Measurements from ENCODE around the gene CDCA5. TPM values are rescaled to one million over a fixed set of nuclear protein-coding genes. Genes with fewer than 3 reads are reported as not detected.

The CDCA5 gene
- total RNA-seq, 3 donors from 2014 or later: 0.96 to 1.2 (median 0.98) TPM

DNA sequence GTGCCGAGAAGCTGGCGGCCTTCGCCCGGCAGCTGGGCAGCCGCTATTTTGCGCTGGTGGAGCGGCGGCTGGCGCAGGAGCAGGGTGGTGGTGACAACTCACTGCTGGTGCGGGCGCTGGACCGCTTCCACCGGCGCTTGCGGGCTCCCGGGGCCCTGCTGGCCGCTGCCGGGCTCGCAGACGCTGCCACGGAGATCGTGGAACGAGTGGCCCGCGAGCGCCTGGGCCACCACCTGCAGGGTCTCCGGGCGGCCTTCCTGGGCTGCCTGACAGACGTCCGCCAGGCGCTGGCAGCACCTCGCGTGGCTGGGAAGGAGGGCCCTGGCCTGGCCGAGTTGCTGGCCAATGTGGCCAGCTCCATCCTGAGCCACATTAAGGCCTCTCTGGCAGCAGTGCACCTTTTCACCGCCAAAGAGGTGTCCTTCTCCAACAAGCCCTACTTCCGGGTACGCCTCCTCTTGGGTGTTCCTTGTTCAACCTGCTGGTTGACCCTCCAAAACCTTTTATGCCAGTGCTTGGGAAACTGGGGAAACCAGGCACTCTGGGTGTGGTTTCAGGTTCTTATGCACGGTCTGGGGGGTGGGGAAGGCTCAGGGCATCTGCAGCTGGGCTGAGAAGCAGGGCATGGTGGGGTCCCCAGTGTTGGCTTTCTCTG is 24.8 kb upstream of the CDCA5 start:
- Histone ChIP-seq H3K4me1 (peaks cover 6 to 15% of the 10 kb centered on the region in 2 donors), H3K36me3 (peaks cover 5% of the 10 kb centered on the region), H3K4me3 (no peak overlapping the region), H3K27ac (peak overlapping the region; percentile 38 to 54), H3K27me3 (no peaks in the 10 kb centered on the region), H3K9me3 (no peaks in the 10 kb centered on the region)
- DNase-seq (ENCODE audit: low spot score in 2 of 2): peak in 1 of 2 donors; percentile 52
- peak in 1 of 3 donors; percentile 41 for TF ChIP-seq POLR2AphosphoS5 (IDR thresholded peaks at IDR 0.05)
- no peak for TF ChIP-seq POLR2A (IDR thresholded peaks at IDR 0.05)
- TF ChIP-seq, protein P1, sequence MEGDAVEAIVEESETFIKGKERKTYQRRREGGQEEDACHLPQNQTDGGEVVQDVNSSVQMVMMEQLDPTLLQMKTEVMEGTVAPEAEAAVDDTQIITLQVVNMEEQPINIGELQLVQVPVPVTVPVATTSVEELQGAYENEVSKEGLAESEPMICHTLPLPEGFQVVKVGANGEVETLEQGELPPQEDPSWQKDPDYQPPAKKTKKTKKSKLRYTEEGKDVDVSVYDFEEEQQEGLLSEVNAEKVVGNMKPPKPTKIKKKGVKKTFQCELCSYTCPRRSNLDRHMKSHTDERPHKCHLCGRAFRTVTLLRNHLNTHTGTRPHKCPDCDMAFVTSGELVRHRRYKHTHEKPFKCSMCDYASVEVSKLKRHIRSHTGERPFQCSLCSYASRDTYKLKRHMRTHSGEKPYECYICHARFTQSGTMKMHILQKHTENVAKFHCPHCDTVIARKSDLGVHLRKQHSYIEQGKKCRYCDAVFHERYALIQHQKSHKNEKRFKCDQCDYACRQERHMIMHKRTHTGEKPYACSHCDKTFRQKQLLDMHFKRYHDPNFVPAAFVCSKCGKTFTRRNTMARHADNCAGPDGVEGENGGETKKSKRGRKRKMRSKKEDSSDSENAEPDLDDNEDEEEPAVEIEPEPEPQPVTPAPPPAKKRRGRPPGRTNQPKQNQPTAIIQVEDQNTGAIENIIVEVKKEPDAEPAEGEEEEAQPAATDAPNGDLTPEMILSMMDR (IDR thresholded peaks at IDR 0.05): no peak
- intact Hi-C loops (cut with DNase I; ENCODE audit: low total_unique reads): no loop called here

DNA sequence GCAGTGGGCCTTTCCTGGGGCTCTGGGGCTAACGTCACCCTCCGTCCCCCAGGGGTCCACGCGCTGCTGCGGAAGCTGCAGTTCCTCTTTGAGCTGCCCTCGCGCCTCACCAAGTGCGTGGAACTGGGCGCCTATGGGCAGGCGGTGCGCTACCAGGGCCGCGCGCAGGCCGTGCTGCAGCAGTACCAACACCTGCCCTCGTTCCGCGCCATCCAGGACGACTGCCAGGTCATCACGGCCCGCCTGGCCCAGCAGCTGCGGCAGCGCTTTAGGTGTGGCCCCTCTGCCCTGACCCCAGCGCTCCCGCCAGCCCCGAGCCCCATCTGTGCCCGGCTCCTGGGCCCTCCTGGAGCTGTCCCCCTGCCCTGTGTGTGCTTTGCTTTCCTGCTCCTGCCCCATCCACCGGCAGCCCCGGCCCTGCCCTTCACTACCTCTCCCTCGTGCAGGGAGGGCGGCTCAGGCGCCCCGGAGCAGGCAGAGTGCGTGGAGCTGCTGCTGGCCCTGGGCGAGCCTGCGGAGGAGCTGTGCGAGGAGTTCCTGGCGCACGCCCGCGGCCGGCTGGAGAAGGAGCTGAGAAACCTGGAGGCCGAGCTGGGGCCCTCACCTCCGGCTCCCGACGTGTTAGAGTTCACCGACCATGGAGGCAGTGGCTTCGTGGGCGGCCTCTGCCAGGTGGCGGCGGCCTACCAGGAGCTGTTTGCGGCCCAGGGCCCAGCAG is 24.1 kb upstream of the CDCA5 start:
- no peak for DNase-seq (ENCODE audit: low spot score in 2 of 2)
- TF ChIP-seq, protein P1 (IDR thresholded peaks at IDR 0.05): no peak
- no peak for TF ChIP-seq POLR2A (IDR thresholded peaks at IDR 0.05)
- no peak for TF ChIP-seq POLR2AphosphoS5 (IDR thresholded peaks at IDR 0.05)
- Histone ChIP-seq H3K9me3 (no peaks in the 10 kb centered on the region), H3K27me3 (no peaks in the 10 kb centered on the region), H3K4me3 (no peak overlapping the region), H3K4me1 (peaks cover 5 to 13% of the 10 kb centered on the region in 2 donors), H3K36me3 (peaks cover 5% of the 10 kb centered on the region), H3K27ac (peak overlapping the region; percentile 38 to 54)
- intact Hi-C loops (cut with DNase I; ENCODE audit: low total_unique reads): no loop called here

DNA sequence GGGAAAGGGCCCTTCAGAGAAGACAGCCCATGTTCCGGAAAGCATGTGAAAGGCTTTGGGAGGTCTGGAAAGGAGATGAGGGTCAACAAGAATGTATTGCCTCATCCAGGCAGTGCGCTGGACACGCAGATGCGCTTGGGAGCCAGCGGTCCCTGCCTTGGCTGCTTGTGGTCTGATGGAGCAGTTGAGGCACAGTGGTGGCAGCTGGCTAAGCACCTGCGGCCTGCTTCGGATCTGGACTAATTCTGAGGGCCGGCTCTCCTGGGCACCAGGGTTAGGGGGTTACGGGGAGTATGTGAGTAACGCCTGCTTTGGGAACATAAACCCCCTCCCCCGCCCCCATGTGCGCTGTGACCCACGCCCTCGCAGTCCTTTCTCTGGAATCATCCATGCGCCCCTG is 23.2 kb upstream of the CDCA5 start:
- TF ChIP-seq, protein P1 (IDR thresholded peaks at IDR 0.05): no peak
- TF ChIP-seq POLR2A (IDR thresholded peaks at IDR 0.05): no peak
- no peak for TF ChIP-seq POLR2AphosphoS5 (IDR thresholded peaks at IDR 0.05)
- intact Hi-C loops (cut with DNase I; ENCODE audit: low total_unique reads): no loop called here
- Histone ChIP-seq H3K9me3 (no peaks in the 10 kb centered on the region), H3K36me3 (peaks cover 5% of the 10 kb centered on the region), H3K27me3 (no peaks in the 10 kb centered on the region), H3K27ac (no peak overlapping the region), H3K4me3 (no peak overlapping the region), H3K4me1 (peaks cover 0 to 8% of the 10 kb centered on the region in 2 donors)
- DNase-seq (ENCODE audit: low spot score in 2 of 2): no peak

DNA sequence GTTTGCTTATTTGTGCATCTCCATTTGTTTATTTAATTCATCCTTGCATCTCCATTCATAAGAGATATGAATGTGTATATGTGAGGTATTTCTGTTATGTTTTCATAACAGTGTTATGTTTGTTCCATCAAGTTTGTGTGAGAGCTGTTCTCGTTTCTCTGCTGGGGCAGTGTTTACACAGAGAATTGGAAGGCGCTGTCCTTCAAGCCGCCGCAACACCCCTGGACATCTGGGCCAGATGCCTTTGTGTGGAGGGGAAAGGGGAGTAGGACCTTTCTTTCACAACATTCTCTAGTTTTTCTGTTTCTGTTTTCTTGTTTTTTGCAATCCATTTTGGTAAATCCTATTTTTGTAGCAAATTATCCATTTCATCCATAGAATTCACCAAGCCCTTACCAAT is 20.8 kb upstream of the CDCA5 start:
- Histone ChIP-seq H3K4me3 (no peak overlapping the region), H3K36me3 (peaks cover 3% of the 10 kb centered on the region)
- intact Hi-C loops (cut with DNase I; ENCODE audit: low total_unique reads): no loop called here

More for the DNA sequence above, 20.8 kb upstream of the CDCA5 start:
- Histone ChIP-seq H3K27me3 (no peaks in the 10 kb centered on the region), H3K27ac (no peak overlapping the region), H3K4me1 (peaks cover 0 to 5% of the 10 kb centered on the region in 2 donors), H3K9me3 (no peaks in the 10 kb centered on the region)
- TF ChIP-seq, protein P1 (IDR thresholded peaks at IDR 0.05): no peak
- TF ChIP-seq POLR2A (IDR thresholded peaks at IDR 0.05): no peak
- TF ChIP-seq POLR2AphosphoS5 (IDR thresholded peaks at IDR 0.05): no peak
- DNase-seq (ENCODE audit: low spot score in 2 of 2): no peak

All from breast epithelium (tissue), 4 donors.